ENCODE data around the gene SSR2. TPM values are rescaled to one million over a fixed set of nuclear protein-coding genes. Genes with fewer than 3 reads are reported as not detected.

Gene SSR2
- 199 TPM for total RNA-seq (ENCODE audit: unreplicated experiment)
- long read RNA-seq, transcript SSR2-209 (5 exons, 1,040 nt): minor isoform, 5 of 266 reads
- long read RNA-seq, transcript SSR2-201 (6 exons, 1,116 nt): major isoform, 216 of 266 reads
- long read RNA-seq, partial matches to known transcripts: 34 of 266 reads
- long read RNA-seq, other reads (novel, unspliced or antisense): 10 of 266 reads

GRCh38 chr1:156020293-156021092 lies at the start of gene SSR2:
SSR2 (minus strand) TSS chr1:156020951; CDS start chr1:156020167, 784 bp downstream.
- TF ChIP-seq, protein P1, sequence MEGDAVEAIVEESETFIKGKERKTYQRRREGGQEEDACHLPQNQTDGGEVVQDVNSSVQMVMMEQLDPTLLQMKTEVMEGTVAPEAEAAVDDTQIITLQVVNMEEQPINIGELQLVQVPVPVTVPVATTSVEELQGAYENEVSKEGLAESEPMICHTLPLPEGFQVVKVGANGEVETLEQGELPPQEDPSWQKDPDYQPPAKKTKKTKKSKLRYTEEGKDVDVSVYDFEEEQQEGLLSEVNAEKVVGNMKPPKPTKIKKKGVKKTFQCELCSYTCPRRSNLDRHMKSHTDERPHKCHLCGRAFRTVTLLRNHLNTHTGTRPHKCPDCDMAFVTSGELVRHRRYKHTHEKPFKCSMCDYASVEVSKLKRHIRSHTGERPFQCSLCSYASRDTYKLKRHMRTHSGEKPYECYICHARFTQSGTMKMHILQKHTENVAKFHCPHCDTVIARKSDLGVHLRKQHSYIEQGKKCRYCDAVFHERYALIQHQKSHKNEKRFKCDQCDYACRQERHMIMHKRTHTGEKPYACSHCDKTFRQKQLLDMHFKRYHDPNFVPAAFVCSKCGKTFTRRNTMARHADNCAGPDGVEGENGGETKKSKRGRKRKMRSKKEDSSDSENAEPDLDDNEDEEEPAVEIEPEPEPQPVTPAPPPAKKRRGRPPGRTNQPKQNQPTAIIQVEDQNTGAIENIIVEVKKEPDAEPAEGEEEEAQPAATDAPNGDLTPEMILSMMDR (IDR thresholded peaks at IDR 0.05; ENCODE audit: partially characterized antibody, unreplicated experiment): no peak
- peaks cover 4% of the 10 kb centered on the region for H3K27me3 Mint-ChIP-seq (ENCODE audit: unreplicated experiment)
- H3K9me3 Mint-ChIP-seq (ENCODE audit: unreplicated experiment): no peaks in the 10 kb centered on the region
- DNase-seq: peak; percentile 82
- peak within 1 kb of the TSS; percentile 94 for H3K27ac Mint-ChIP-seq (ENCODE audit: unreplicated experiment)
- H3K4me3 Mint-ChIP-seq (ENCODE audit: unreplicated experiment): peak within 1 kb of the TSS; percentile 98
- H3K36me3 Mint-ChIP-seq (ENCODE audit: unreplicated experiment): no peaks in the 10 kb centered on the region
- H3K4me1 Mint-ChIP-seq (ENCODE audit: low read depth, unreplicated experiment): peaks cover 9% of the 10 kb centered on the region

DNA sequence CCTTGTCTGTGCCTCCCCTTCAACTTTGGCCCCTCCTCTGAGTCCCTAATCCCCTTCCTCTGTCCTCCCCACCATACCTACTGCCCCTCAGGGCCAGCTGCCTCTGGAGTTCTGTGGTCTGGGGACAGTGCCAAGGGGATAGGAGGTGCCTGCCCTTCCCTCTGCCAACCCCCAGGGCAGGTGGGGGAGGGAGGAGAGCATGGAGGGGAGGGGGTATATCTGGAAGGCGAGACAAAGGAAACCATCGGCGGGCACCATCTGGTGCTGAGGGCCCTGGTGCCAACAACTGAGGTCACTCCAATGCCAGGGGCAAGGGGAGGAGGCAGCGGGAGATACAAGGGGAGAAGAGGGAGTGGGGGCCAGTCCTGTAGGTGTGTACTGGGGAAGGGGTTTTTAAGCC lies 49.8 kb upstream of the SSR2 start:
- Mint-ChIP-seq H3K36me3 (ENCODE audit: unreplicated experiment) (no peaks in the 10 kb centered on the region), H3K27ac (ENCODE audit: unreplicated experiment) (no peak overlapping the region), H3K4me1 (ENCODE audit: low read depth, unreplicated experiment) (peaks cover 29% of the 10 kb centered on the region), H3K27me3 (ENCODE audit: unreplicated experiment) (peaks cover 11% of the 10 kb centered on the region), H3K4me3 (ENCODE audit: unreplicated experiment) (peak overlapping the region; percentile 34), H3K9me3 (ENCODE audit: unreplicated experiment) (peaks cover 24% of the 10 kb centered on the region)
- DNase-seq: no peak
- TF ChIP-seq, protein P1 (IDR thresholded peaks at IDR 0.05; ENCODE audit: partially characterized antibody, unreplicated experiment): no peak

- peaks cover 22% of the 10 kb centered on the region for H3K9me3 Mint-ChIP-seq (ENCODE audit: unreplicated experiment)
- H3K36me3 Mint-ChIP-seq (ENCODE audit: unreplicated experiment): no peaks in the 10 kb centered on the region
- TF ChIP-seq, protein P1 (IDR thresholded peaks at IDR 0.05; ENCODE audit: partially characterized antibody, unreplicated experiment): no peak
- peaks cover 22% of the 10 kb centered on the region for H3K4me1 Mint-ChIP-seq (ENCODE audit: low read depth, unreplicated experiment)
- H3K4me3 Mint-ChIP-seq (ENCODE audit: unreplicated experiment): no peak overlapping the region
- H3K27ac Mint-ChIP-seq (ENCODE audit: unreplicated experiment): no peak overlapping the region
- H3K27me3 Mint-ChIP-seq (ENCODE audit: unreplicated experiment): peaks cover 11% of the 10 kb centered on the region
- DNase-seq: no peak
Measured at GRCh38 chr1:156069490-156070455, 49.0 kb upstream of the SSR2 start.

DNA sequence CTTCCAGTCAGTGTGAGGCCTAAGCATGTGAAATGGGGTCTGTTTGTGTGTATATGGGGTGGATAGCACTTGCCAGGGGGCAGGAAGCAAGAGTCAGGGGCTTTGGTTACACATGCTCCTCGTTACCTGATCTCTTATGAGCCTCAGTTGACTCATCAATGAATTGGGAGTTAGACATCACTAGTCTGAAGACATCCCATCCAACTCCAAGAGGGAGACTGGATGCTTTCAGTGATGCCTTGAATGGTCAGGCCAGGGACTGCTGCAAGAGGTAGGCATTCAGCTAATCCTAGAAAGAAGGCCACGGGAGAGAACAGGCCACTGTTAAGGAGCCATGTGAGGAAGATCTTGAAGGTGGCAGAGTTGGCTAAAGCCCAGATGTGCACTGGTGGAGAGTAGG lies 46.5 kb upstream of the SSR2 start:
- Mint-ChIP-seq H3K9me3 (ENCODE audit: unreplicated experiment) (peaks cover 16% of the 10 kb centered on the region), H3K4me3 (ENCODE audit: unreplicated experiment) (no peak overlapping the region), H3K4me1 (ENCODE audit: low read depth, unreplicated experiment) (peaks cover 4% of the 10 kb centered on the region), H3K27me3 (ENCODE audit: unreplicated experiment) (peaks cover 6% of the 10 kb centered on the region), H3K36me3 (ENCODE audit: unreplicated experiment) (no peaks in the 10 kb centered on the region), H3K27ac (ENCODE audit: unreplicated experiment) (no peak overlapping the region)
- TF ChIP-seq, protein P1 (IDR thresholded peaks at IDR 0.05; ENCODE audit: partially characterized antibody, unreplicated experiment): no peak
- no peak for DNase-seq

Measured in glutamatergic neuron (in vitro differentiated cells).